ENCODE results near the gene CDH20.
"Not testable (repeated sequence)": the region's sequence is repeated elsewhere in the genome, so short reads cannot be mapped to it uniquely, and the experiment has no call there.

CDH20 gene

GRCh38 chr18:61340148-61340547 is 6.9 kb downstream of the CDH20 start:
- DNase-seq (ENCODE audit: low read depth in 1 of 2, low spot score in 1 of 2), result no peak

- no peak for DNase-seq (ENCODE audit: low read depth in 1 of 2, low spot score in 1 of 2)
Measured at GRCh38 chr18:61348230-61348629, 15.0 kb downstream of the CDH20 start.

- DNase-seq (ENCODE audit: low read depth in 1 of 2, low spot score in 1 of 2), result no peak
Measured at GRCh38 chr18:61350578-61350977, 17.3 kb downstream of the CDH20 start.

GRCh38 chr18:61352059-61352458 is 18.8 kb downstream of the CDH20 start:
- DNase-seq (ENCODE audit: low read depth in 1 of 2, low spot score in 1 of 2), result no peak

GRCh38 chr18:61352611-61353010 is 19.4 kb downstream of the CDH20 start:
- DNase-seq (ENCODE audit: low read depth in 1 of 2, low spot score in 1 of 2), result no peak

GRCh38 chr18:61360404-61361383 is 27.5 kb downstream of the CDH20 start:
- no peak for DNase-seq (ENCODE audit: low read depth in 1 of 2, low spot score in 1 of 2)

- no peak for DNase-seq (ENCODE audit: low read depth in 1 of 2, low spot score in 1 of 2)
Measured at GRCh38 chr18:61362511-61362910, 29.3 kb downstream of the CDH20 start.

- DNase-seq (ENCODE audit: low read depth in 1 of 2, low spot score in 1 of 2), result no peak
Measured at GRCh38 chr18:61364953-61365352, 31.7 kb downstream of the CDH20 start.

- DNase-seq (ENCODE audit: low read depth in 1 of 2, low spot score in 1 of 2), result no peak
Measured at GRCh38 chr18:61368001-61368400, 34.8 kb downstream of the CDH20 start.

GRCh38 chr18:61369671-61370070 is 36.4 kb downstream of the CDH20 start:
- not testable (repeated sequence) for DNase-seq (ENCODE audit: low read depth in 1 of 2, low spot score in 1 of 2)

GRCh38 chr18:61371111-61371510 is 37.9 kb downstream of the CDH20 start:
- DNase-seq (ENCODE audit: low read depth in 1 of 2, low spot score in 1 of 2), result no peak

- no peak for DNase-seq (ENCODE audit: low read depth in 1 of 2, low spot score in 1 of 2)
Measured at GRCh38 chr18:61379827-61380226, 46.6 kb downstream of the CDH20 start.

GRCh38 chr18:61388010-61388409 is 54.8 kb downstream of the CDH20 start:
- no peak for DNase-seq (ENCODE audit: low read depth in 1 of 2, low spot score in 1 of 2)

GRCh38 chr18:61394983-61395382 is 61.8 kb downstream of the CDH20 start:
- DNase-seq (ENCODE audit: low read depth in 1 of 2, low spot score in 1 of 2), result no peak

- no peak for DNase-seq (ENCODE audit: low read depth in 1 of 2, low spot score in 1 of 2)
Measured at GRCh38 chr18:61397222-61397621, 64.0 kb downstream of the CDH20 start.

GRCh38 chr18:61398961-61399705 is 65.9 kb downstream of the CDH20 start:
- DNase-seq (ENCODE audit: low read depth in 1 of 2, low spot score in 1 of 2), result no peak

- no peak for DNase-seq (ENCODE audit: low read depth in 1 of 2, low spot score in 1 of 2)
Measured at GRCh38 chr18:61400016-61400635, 66.9 kb downstream of the CDH20 start.

GRCh38 chr18:61400716-61401115 is 67.5 kb downstream of the CDH20 start:
- no peak for DNase-seq (ENCODE audit: low read depth in 1 of 2, low spot score in 1 of 2)

- no peak for DNase-seq (ENCODE audit: low read depth in 1 of 2, low spot score in 1 of 2)
Measured at GRCh38 chr18:61402726-61403125, 69.5 kb downstream of the CDH20 start.

GRCh38 chr18:61413396-61413795 is 80.2 kb downstream of the CDH20 start:
- no peak for DNase-seq (ENCODE audit: low read depth in 1 of 2, low spot score in 1 of 2)

GRCh38 chr18:61414086-61414485 is 80.9 kb downstream of the CDH20 start:
- DNase-seq (ENCODE audit: low read depth in 1 of 2, low spot score in 1 of 2), result no peak

GRCh38 chr18:61419763-61420162 is 86.5 kb downstream of the CDH20 start:
- no peak for DNase-seq (ENCODE audit: low read depth in 1 of 2, low spot score in 1 of 2)

All from activated CD4-positive, alpha-beta T cell treated with anti-CD3 and anti-CD28 coated beads, Interleukin-2, amount 50 U/mL, for 24 hours (primary cell).